G401 (cell line): ENCODE results near the gene JAM3. TPM values are rescaled to one million over a fixed set of nuclear protein-coding genes. Genes with fewer than 3 reads are reported as not detected.

Experiments used
- total RNA-seq: library from RNA; depleted of rRNA; stranded (reverse); fragments of >200 nt; shearing (Covaris generic); gene quantifications from 2 replicates; pipeline ENCODE4 v1.2.3, GENCODE V29; 2014; rRNA removed

Gene JAM3
- total RNA-seq, 1 experiment from 2014 or later: 41.8 TPM

Other genes with a start within 250 kb of the JAM3 start
- not detected in 2 replicates for gene SPATA19, start 223.6 kb upstream of the JAM3 start, total RNA-seq
- 0.51 and 0.74 TPM in 2 replicates for gene IGSF9B, start 112.1 kb upstream of the JAM3 start, total RNA-seq
- gene NCAPD3, start 154.9 kb downstream of the JAM3 start, total RNA-seq: 35.4 and 49.5 TPM in 2 replicates
- 46.1 and 56.2 TPM in 2 replicates for gene VPS26B, start 155.6 kb downstream of the JAM3 start, total RNA-seq
- gene THYN1, start 184.3 kb downstream of the JAM3 start, total RNA-seq: 111 and 116 TPM in 2 replicates
- gene ACAD8, start 184.5 kb downstream of the JAM3 start, total RNA-seq: 54.8 and 58.8 TPM in 2 replicates
- gene GLB1L3, start 207.3 kb downstream of the JAM3 start, total RNA-seq: not detected in 2 replicates